Upper lobe of right lung (tissue), 1 donor: Measurements from ENCODE around the gene NGF. TPM values are rescaled to one million over a fixed set of nuclear protein-coding genes. Genes with fewer than 3 reads are reported as not detected.

Experiments
- ATAC-seq: fragments of 200-7000 bp; cut with Tn5 transposase; one replicate; pipeline ENCODE4 v1.9.1; 2020; ENCODE audit warnings: mild to moderate bottlenecking, moderate library complexity
- DNase-seq: peaks from one replicate; pipeline ENCODE4 v3.0.0-alpha.2; 2020
- H3K27ac ChIP-seq: fragments of 200-600 bp; one replicate; pipeline ENCODE4 v1.8.0; 2022
- H3K27me3 ChIP-seq: fragments of 200-600 bp; one replicate; pipeline ENCODE4 v1.8.0; 2022; ENCODE audit warnings: mild to moderate bottlenecking
- H3K36me3 ChIP-seq: fragments of 200-600 bp; one replicate; pipeline ENCODE4 v1.8.0; 2022
- H3K4me1 ChIP-seq: fragments of 200-600 bp; one replicate; pipeline ENCODE4 v1.8.0; 2022
- H3K4me3 ChIP-seq: fragments of 200-600 bp; one replicate; pipeline ENCODE4 v1.8.0; 2022; ENCODE audit warnings: mild to moderate bottlenecking
- H3K9me3 ChIP-seq: fragments of 200-600 bp; one replicate; pipeline ENCODE4 v1.8.0; 2022
- CTCF ChIP-seq: fragments of 200-600 bp; IDR thresholded peaks from one replicate; pipeline ENCODE4 v1.8.0; 2022; ENCODE audit warnings: antibody characterized with exemption
- intact Hi-C: fragments of 100-400 bp; cut with DNase I; formaldehyde crosslinking; loops from one replicate; pipeline ENCODE4 v1.11.0; 2022
- total RNA-seq: library from RNA; stranded (reverse); fragmentation: NEBNext Ultra II Directional; extraction: Animal tissue kit (Norgen Biotek cat#: 25700); gene quantifications from one replicate; pipeline ENCODE4 v1.2.1, GENCODE V29; 2021
- donor health status: DM: no; HTN: yes; CAD: no; lungs with severe emphysema.

Gene NGF
- total RNA-seq, 1 donor from 2014 or later, result 1.0 TPM

- no peaks in the 10 kb centered on the region for H3K27me3 ChIP-seq
- no peaks in the 10 kb centered on the region for H3K4me1 ChIP-seq
- no peak overlapping the region for H3K27ac ChIP-seq
- ATAC-seq, result no peak
- no peaks in the 10 kb centered on the region for H3K9me3 ChIP-seq
- TF ChIP-seq CTCF, result no peak
- H3K4me3 ChIP-seq, result no peak overlapping the region
- DNase-seq, result no peak
- intact Hi-C loops, result no loop called here
- H3K36me3 ChIP-seq, result no peaks in the 10 kb centered on the region
Measured at GRCh38 chr1:115300087-115300876, 37.8 kb downstream of the NGF start.

- Histone ChIP-seq H3K9me3 (no peaks in the 10 kb centered on the region), H3K4me1 (no peaks in the 10 kb centered on the region), H3K4me3 (no peak overlapping the region), H3K27ac (no peak overlapping the region), H3K27me3 (no peaks in the 10 kb centered on the region), H3K36me3 (no peaks in the 10 kb centered on the region)
- intact Hi-C loops, result no loop called here
- no peak for ATAC-seq
- no peak for TF ChIP-seq CTCF
- no peak for DNase-seq
Measured at GRCh38 chr1:115299266-115299665, 38.8 kb downstream of the NGF start.

GRCh38 chr1:115296981-115297380, 41.1 kb downstream of the NGF start:
- H3K4me3 ChIP-seq, result no peak overlapping the region
- ATAC-seq (no peak), DNase-seq (no peak)
- H3K27ac ChIP-seq, result no peak overlapping the region
- no peaks in the 10 kb centered on the region for H3K27me3 ChIP-seq
- H3K4me1 ChIP-seq, result no peaks in the 10 kb centered on the region
- no peak for TF ChIP-seq CTCF
- no peaks in the 10 kb centered on the region for H3K9me3 ChIP-seq
- no peaks in the 10 kb centered on the region for H3K36me3 ChIP-seq
- intact Hi-C loops, result no loop called here

- ATAC-seq, result no peak
- Histone ChIP-seq H3K9me3 (no peaks in the 10 kb centered on the region), H3K27ac (no peak overlapping the region), H3K27me3 (no peaks in the 10 kb centered on the region), H3K4me3 (no peak overlapping the region), H3K36me3 (no peaks in the 10 kb centered on the region), H3K4me1 (no peaks in the 10 kb centered on the region)
- DNase-seq, result no peak
- TF ChIP-seq CTCF, result no peak
- intact Hi-C loops, result no loop called here
Measured at GRCh38 chr1:115295904-115296696, 41.9 kb downstream of the NGF start.

- no peaks in the 10 kb centered on the region for H3K27me3 ChIP-seq
- no peaks in the 10 kb centered on the region for H3K4me1 ChIP-seq
- no peaks in the 10 kb centered on the region for H3K36me3 ChIP-seq
- DNase-seq (no peak), ATAC-seq (no peak)
- H3K27ac ChIP-seq, result no peak overlapping the region
- no peaks in the 10 kb centered on the region for H3K9me3 ChIP-seq
- intact Hi-C loops, result no loop called here
- no peak for TF ChIP-seq CTCF
- no peak overlapping the region for H3K4me3 ChIP-seq
Measured at GRCh38 chr1:115293899-115294298, 44.1 kb downstream of the NGF start.
